HepG2 (cell line): ENCODE measurements around the gene ACAP3. TPM values are rescaled to one million over a fixed set of nuclear protein-coding genes. Genes with fewer than 3 reads are reported as not detected.

Source experiments
- ATF7-NPFF ChIP-seq: sonication (generic); formaldehyde crosslinking; IDR thresholded peaks from 2 replicates; pipeline ENCODE4 v1.8.1; 2023; ENCODE audit warnings: mild to moderate bottlenecking, low read depth, missing genetic modification reagents, moderate library complexity
- CREB1 ChIP-seq, 2 experiments: fragments of 450-650 bp in 1 of 2; IDR thresholded peaks; 2 replicates each; pipeline ENCODE4 v1.6.1; 2016 to 2017; ENCODE audit warnings: control low read depth in 1 of 2, mild to moderate bottlenecking in 1 of 2, missing compliant biosample characterization in 1 of 2, missing genetic modification characterization in 1 of 2
- DZIP1 ChIP-seq: sonication (generic); formaldehyde crosslinking; IDR thresholded peaks from 2 replicates; pipeline ENCODE4 v1.5.0; 2020; ENCODE audit warnings: mild to moderate bottlenecking, missing genetic modification reagents
- GABPB1 ChIP-seq: IDR thresholded peaks from 2 replicates; pipeline ENCODE4 v1.6.1; 2016; ENCODE audit warnings: mild to moderate bottlenecking, missing genetic modification reagents, moderate library complexity, missing compliant biosample characterization
- HES4 ChIP-seq: sonication (generic); formaldehyde crosslinking; IDR thresholded peaks from 2 replicates; pipeline ENCODE4 v1.9.0; 2021; ENCODE audit warnings: mild to moderate bottlenecking, missing genetic modification reagents, borderline replicate concordance
- HOMEZ ChIP-seq: IDR thresholded peaks from 2 replicates; pipeline ENCODE4 v1.6.1; 2016; ENCODE audit warnings: low read depth
- MXD4 ChIP-seq: IDR thresholded peaks from 2 replicates; pipeline ENCODE4 v1.6.1; 2016; ENCODE audit warnings: mild to moderate bottlenecking, missing biosample characterization, missing genetic modification reagents
- NR0B2 ChIP-seq: sonication (generic); formaldehyde crosslinking; IDR thresholded peaks from 2 replicates; pipeline ENCODE4 v1.4.0; 2020; ENCODE audit warnings: mild to moderate bottlenecking, missing genetic modification reagents
- SALL1 ChIP-seq: sonication (generic); formaldehyde crosslinking; IDR thresholded peaks from 2 replicates; pipeline ENCODE4 v1.8.0; 2022; ENCODE audit warnings: mild to moderate bottlenecking, missing genetic modification reagents
- TCF7 ChIP-seq: sonication (generic); IDR thresholded peaks from 2 replicates; pipeline ENCODE4 v1.6.1; 2016; ENCODE audit warnings: antibody characterized with exemption, low read depth
- USF2 ChIP-seq, 2 experiments: sonication (generic) in 1 of 2; formaldehyde crosslinking in 1 of 2; IDR thresholded peaks; 2 replicates each; pipeline versions ENCODE4 v1.5.1 to v1.6.1; 2011 to 2020; ENCODE audit warnings: borderline replicate concordance in 1 of 2, low read depth in 1 of 2, low read length in 1 of 2, mild to moderate bottlenecking in 1 of 2, missing genetic modification reagents in 1 of 2, moderate library complexity in 1 of 2
- ZMYM4 ChIP-seq: sonication (generic); formaldehyde crosslinking; IDR thresholded peaks from 2 replicates; pipeline ENCODE4 v1.8.1; 2023; ENCODE audit warnings: mild to moderate bottlenecking, missing genetic modification reagents
- ZNF275 ChIP-seq: sonication (generic); formaldehyde crosslinking; IDR thresholded peaks from 2 replicates; pipeline ENCODE4 v1.8.0; 2022; ENCODE audit warnings: missing genetic modification reagents, mild to moderate bottlenecking, inconsistent platforms, borderline replicate concordance
- ZNF331 ChIP-seq: sonication (generic); formaldehyde crosslinking; IDR thresholded peaks from 2 replicates; pipeline ENCODE4 v1.4.0; 2020; ENCODE audit warnings: missing genetic modification reagents
- ZNF547 ChIP-seq: sonication (generic); formaldehyde crosslinking; IDR thresholded peaks from 2 replicates; pipeline ENCODE4 v1.5.1; 2020; ENCODE audit warnings: mild to moderate bottlenecking, missing genetic modification reagents
- ZNF552 ChIP-seq: sonication (generic); formaldehyde crosslinking; IDR thresholded peaks from 2 replicates; pipeline ENCODE4 v1.9.0; 2022; ENCODE audit warnings: missing genetic modification reagents, mild to moderate bottlenecking, borderline replicate concordance
- ZNF605 ChIP-seq: sonication (generic); formaldehyde crosslinking; IDR thresholded peaks from 2 replicates; pipeline ENCODE4 v1.8.0; 2022; ENCODE audit warnings: mild to moderate bottlenecking, missing genetic modification reagents
- ZNF616 ChIP-seq: sonication (generic); formaldehyde crosslinking; IDR thresholded peaks from 2 replicates; pipeline ENCODE4 v1.5.0; 2020; ENCODE audit warnings: low read depth, mild to moderate bottlenecking, missing genetic modification reagents
- ZSCAN31 ChIP-seq: sonication (generic); formaldehyde crosslinking; IDR thresholded peaks from 2 replicates; pipeline ENCODE4 v1.5.0; 2020; ENCODE audit warnings: low read depth, mild to moderate bottlenecking, missing genetic modification reagents
- polyA plus RNA-seq, 8 experiments: library from polyadenylated mRNA; depleted of rRNA in 3 of 8; stranded (reverse) in 7 of 8; unstranded in 1 of 8; fragments of >200 nt; fragmentation: Illumina TruSeq in 4 of 8; extraction: Trizol in 4 of 8; gene quantifications; 2 replicates each; pipeline versions ENCODE4 v1.2.1 to v1.2.3, GENCODE V29; 2011 to 2016; ENCODE audit warnings: low read depth in 4 of 8, missing spikeins in 1 of 8, mixed read lengths in 1 of 8; ENCODE audit not compliant: insufficient read depth in 1 of 8
- total RNA-seq, 5 experiments: library from RNA; depleted of rRNA; stranded (reverse); fragments of >200 nt; fragmentation: Illumina TruSeq; extraction: Trizol; gene quantifications; 2 replicates each; pipeline ENCODE4 v1.2.3, GENCODE V29; 2016; ENCODE audit warnings: low read depth in 1 of 5

Gene ACAP3
- total and polyA plus RNA-seq, 2 of the 13 experiments (the other 11 are each of a cell fraction or from before 2014, with no cell fraction given): 29.4 to 50.8 TPM

GRCh38 chr1:1347663-1348419, 40.1 kb upstream of the ACAP3 start (continued):
- TF ChIP-seq USF2 (IDR thresholded peaks at IDR 0.05; ENCODE audit: low read depth, low read length): no peak
- TF ChIP-seq USF2 (CRISPR knock-in tag; IDR thresholded peaks at IDR 0.05; ENCODE audit: borderline replicate concordance): no peak
- TF ChIP-seq ZMYM4 (CRISPR knock-in tag): no peak; the same call in 1 of the 2 replicates
- TF ChIP-seq ZNF331 (CRISPR knock-in tag): peak; percentile 47; the same call in 1 of the 2 replicates
- peak; percentile 63 for TF ChIP-seq GABPB1 (CRISPR knock-in tag)
- peak; percentile 11; the same call in 1 of the 2 replicates for TF ChIP-seq SALL1 (CRISPR knock-in tag)
- TF ChIP-seq ZSCAN31: 0 out of 2 replicates have a peak, but pooled peaks have one; percentile 37
- TF ChIP-seq HOMEZ (CRISPR knock-in tag): peak; percentile 65; the same call in 1 of the 2 replicates
- 0 out of 2 replicates have a peak, but pooled peaks have one; percentile 4 for TF ChIP-seq ZNF547
- TF ChIP-seq MXD4 (CRISPR knock-in tag): peak; percentile 46; the same call in 1 of the 2 replicates
- no peak for TF ChIP-seq CREB1 (IDR thresholded peaks at IDR 0.05)
- peak; percentile 54; the same call in 1 of the 2 replicates for TF ChIP-seq CREB1 (CRISPR knock-in tag; IDR thresholded peaks at IDR 0.05)
- TF ChIP-seq NR0B2 (CRISPR knock-in tag): peak; percentile 78; the same call in 1 of the 2 replicates
- 0 out of 2 replicates have a peak, but pooled peaks have one; percentile 30 for TF ChIP-seq ATF7-NPFF (CRISPR knock-in tag)
- TF ChIP-seq TCF7: 0 out of 2 replicates have a peak, but pooled peaks have one; percentile 59
- TF ChIP-seq DZIP1: 0 out of 2 replicates have a peak, but pooled peaks have one; percentile 47
- peak; percentile 16; the same call in 1 of the 2 replicates for TF ChIP-seq ZNF616 (CRISPR knock-in tag)
- peak; percentile 28; the same call in 1 of the 2 replicates for TF ChIP-seq ZNF552
- peak; percentile 74; the same call in 1 of the 2 replicates for TF ChIP-seq HES4
- TF ChIP-seq ZNF605: 0 out of 2 replicates have a peak, but pooled peaks have one; percentile 52
- TF ChIP-seq ZNF275 (CRISPR knock-in tag): no peak
